ENCODE measurements around the gene CHADL.
A peak's percentile ranks its signal among the peaks of the same experiment; 100 is the strongest.

Gene CHADL

GRCh38 chr22:41256254-41257253, 15.8 kb upstream of the CHADL start:
- peak; percentile 68 for DNase-seq (ENCODE audit: low spot score)

DNA sequence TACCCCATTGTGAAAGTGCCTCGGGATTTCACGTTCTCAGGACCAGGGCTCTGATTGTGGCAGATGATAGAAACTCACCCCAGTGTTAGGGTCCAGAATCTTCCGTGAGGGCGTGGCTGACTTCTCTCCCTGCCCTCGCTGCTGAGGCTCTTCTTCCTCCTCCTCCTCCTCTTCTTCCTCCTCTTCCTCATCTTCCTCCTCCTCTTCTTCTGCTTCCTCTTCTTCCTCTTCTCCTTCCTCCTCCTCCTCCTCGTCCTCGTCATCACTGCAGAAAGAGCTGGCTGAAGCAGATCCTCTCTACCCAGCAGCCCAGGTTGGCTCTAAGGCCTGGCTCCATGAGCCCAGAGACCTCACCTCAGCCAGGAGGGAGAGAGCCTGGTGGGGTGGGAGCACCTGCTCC, 13.5 kb upstream of the CHADL start:
- no peak for DNase-seq (ENCODE audit: low spot score)

DNA sequence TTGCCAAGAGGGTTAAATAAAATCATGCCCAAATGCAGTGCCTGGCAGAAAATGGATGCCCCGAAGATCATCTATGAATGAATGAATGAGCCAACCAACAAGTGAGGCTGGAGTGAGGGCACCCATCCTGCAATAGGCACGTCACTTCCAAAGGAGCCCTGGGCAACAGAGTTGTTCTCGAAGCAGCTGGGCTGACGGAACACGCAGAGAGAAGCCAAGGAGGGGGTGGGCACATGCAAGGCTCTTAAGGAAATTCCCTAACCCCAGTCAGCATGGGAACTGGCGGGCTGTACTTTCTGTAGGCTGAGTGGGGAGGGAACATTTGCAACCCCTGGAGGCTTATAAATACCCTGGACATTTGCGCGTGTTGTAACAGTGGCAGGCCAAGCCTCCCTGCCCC, 11.6 kb upstream of the CHADL start:
- DNase-seq (ENCODE audit: low spot score), result no peak

- DNase-seq (ENCODE audit: low spot score), result no peak
Measured at GRCh38 chr22:41250127-41250526, 9.4 kb upstream of the CHADL start.

GRCh38 chr22:41249442-41249841, 8.7 kb upstream of the CHADL start:
- no peak for DNase-seq (ENCODE audit: low spot score)

GRCh38 chr22:41248758-41249157, 8.0 kb upstream of the CHADL start:
- DNase-seq (ENCODE audit: low spot score), result no peak

GRCh38 chr22:41248314-41248713, 7.6 kb upstream of the CHADL start:
- DNase-seq (ENCODE audit: low spot score), result no peak

DNA sequence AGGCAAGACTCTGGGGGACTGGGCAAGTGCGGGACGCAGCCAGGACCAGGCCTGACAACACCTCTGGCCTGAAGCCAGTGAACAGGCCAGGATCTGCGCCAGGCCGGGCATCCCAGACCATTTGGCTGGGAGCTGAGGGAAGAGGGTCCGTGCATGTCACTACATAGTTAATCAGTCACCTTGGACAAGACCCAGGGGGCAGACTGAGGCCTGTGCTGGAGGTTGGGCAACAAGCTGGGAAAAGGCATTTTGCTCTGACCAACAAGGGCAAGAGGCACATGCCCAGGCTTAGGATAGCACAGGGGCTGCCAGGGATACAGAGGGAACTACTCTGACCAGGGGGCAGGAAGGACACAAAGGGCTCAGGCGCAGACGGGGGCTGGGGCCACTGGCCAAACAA, 7.0 kb upstream of the CHADL start:
- DNase-seq (ENCODE audit: low spot score), result no peak

- DNase-seq (ENCODE audit: low spot score), result no peak
Measured at GRCh38 chr22:41245917-41246499, 5.3 kb upstream of the CHADL start.

- DNase-seq (ENCODE audit: low spot score), result no peak
Measured at GRCh38 chr22:41243361-41243760, 2.6 kb upstream of the CHADL start.

GRCh38 chr22:41242396-41243117, 1.8 kb upstream of the CHADL start:
- no peak for DNase-seq (ENCODE audit: low spot score)

DNA sequence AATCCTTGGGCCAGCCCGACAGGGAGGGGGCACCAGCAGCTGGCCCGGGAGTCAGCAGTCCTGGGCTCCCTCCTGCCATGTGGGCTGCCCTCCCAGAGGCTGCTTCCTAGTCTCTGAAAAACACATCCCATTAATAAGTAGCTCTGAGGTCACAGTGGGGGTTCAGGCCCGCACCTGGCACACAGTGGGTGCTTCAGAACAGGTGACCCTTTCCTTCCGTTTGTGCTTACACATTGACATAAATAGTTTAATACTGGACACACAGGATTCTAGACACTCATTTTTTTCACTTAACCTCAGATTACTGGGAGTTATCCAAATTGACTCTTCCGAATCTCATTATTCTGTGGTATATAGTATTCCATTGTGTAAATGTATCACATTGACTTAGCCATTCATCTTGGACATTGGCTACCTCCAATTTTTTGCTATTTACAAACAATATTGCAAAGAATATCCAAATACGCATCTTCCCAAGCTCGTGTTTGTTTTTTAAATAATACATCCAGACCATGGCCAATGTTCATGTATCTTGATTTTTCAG, 474 bp upstream of the CHADL start:
- DNase-seq (ENCODE audit: low spot score), result no peak

- no peak for DNase-seq (ENCODE audit: low spot score)
Measured at GRCh38 chr22:41239443-41240128, 1.1 kb downstream of the CHADL start.

DNA sequence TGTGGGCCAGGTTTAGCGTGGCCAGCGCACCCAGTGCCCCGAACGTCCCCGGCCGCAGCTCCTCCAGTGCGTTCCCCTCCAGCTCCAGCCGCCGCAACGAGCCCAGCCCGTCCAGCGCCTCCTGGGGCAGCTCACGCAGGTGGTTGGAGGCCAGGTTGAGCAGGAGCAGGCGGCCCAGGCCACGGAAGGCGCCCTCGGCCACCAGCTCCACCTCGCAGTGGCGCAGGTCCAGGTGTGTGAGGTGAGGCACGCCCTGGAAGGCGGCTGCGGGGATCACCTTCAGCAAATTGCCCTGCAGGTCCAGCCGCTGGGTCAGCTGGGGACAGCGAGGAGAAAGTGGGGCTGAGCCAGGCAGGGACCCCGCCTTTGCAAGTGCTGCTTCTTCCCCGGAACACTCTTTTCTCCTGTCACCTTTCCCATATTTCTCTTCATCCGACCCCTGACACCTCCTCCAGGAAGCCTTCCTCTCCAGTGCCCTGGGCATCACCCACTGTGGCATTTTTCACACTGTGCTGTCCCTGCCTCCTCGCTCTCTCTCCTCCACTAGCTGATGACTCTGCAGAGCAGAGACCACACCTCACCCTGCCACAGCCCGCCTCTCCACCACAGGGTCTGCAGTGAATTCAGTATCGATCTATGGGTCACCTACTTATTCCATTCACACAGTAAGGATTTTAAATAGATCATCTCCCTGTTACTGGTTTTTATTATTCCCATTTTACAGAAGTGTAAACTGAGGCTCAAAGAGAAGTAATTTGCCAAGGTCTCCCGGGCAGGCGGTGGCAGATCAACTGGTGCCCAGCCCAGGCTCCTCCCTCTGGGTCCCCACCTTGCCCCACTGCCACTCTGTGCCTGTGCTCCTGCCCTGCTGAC, 1.9 kb downstream of the CHADL start:
- no peak for DNase-seq (ENCODE audit: low spot score)

GRCh38 chr22:41237707-41238569, 2.8 kb downstream of the CHADL start:
- peak; percentile 63 for DNase-seq (ENCODE audit: low spot score)

- no peak for DNase-seq (ENCODE audit: low spot score)
Measured at GRCh38 chr22:41237036-41237706, 3.6 kb downstream of the CHADL start.

- DNase-seq (ENCODE audit: low spot score), result no peak
Measured at GRCh38 chr22:41234815-41235695, 5.7 kb downstream of the CHADL start.

DNA sequence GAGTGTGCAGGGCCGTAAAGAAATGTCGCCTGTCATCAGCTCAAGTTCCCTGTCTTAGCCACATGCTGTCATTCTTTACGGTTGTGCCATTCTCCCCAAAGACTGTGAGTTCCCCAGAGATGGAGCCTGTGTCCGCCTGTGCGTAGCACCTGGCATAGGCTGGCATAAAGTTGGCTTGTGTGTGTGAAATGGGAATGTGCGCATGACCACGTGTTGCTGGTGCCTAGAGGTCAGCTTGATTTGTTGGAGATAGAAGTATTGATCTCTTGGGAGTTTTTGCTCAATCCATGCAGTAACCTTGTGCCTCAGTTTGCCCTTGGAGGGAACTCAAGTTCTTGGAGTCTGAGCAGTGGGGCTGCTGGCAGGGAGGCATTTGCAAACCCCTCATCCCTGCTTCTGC, 9.4 kb downstream of the CHADL start:
- no peak for DNase-seq (ENCODE audit: low spot score)

All from hepatic stellate cell (primary cell).